Fibroblast of skin of left biceps (primary cell): ENCODE data around the gene OSTM1.

Experiments
- DNase-seq, 2 experiments: peaks; one replicate each; pipeline ENCODE4 v3.0.0-alpha.2; 2013; ENCODE audit warnings: low read depth in 2 of 2

Gene OSTM1

GRCh38 chr6:108074359-108075144 is at the start of gene OSTM1:
OSTM1 (minus strand) TSS chr6:108074741; CDS start chr6:108074651, 90 bp downstream.
- DNase-seq = peak; percentile 57 to 70

GRCh38 chr6:108123946-108124345 is 49.4 kb upstream of the OSTM1 start:
- DNase-seq = no peak

GRCh38 chr6:108123481-108123929 is 49.0 kb upstream of the OSTM1 start:
- DNase-seq = no peak

- DNase-seq = no peak
These were observed 47.1 kb upstream of the OSTM1 start for GRCh38 chr6:108121612-108122011.

- no peak for DNase-seq
These were observed 45.8 kb upstream of the OSTM1 start for GRCh38 chr6:108120311-108120710.

GRCh38 chr6:108119769-108120141 is 45.2 kb upstream of the OSTM1 start:
- no peak for DNase-seq

GRCh38 chr6:108118810-108119768 is 44.5 kb upstream of the OSTM1 start:
- no peak for DNase-seq

- no peak for DNase-seq
These were observed 43.8 kb upstream of the OSTM1 start for GRCh38 chr6:108118359-108118724.

GRCh38 chr6:108117427-108118358 is 43.2 kb upstream of the OSTM1 start:
- no peak for DNase-seq

- no peak for DNase-seq
These were observed 42.2 kb upstream of the OSTM1 start for GRCh38 chr6:108116546-108117426.

- no peak for DNase-seq
These were observed 41.1 kb upstream of the OSTM1 start for GRCh38 chr6:108115598-108116058.

GRCh38 chr6:108114841-108115597 is 40.5 kb upstream of the OSTM1 start:
- no peak for DNase-seq

GRCh38 chr6:108113557-108114519 is 39.3 kb upstream of the OSTM1 start:
- peak in 1 of 2 experiments; percentile 15 for DNase-seq

- no peak for DNase-seq
These were observed 33.8 kb upstream of the OSTM1 start for GRCh38 chr6:108108374-108108773.

- no peak for DNase-seq
These were observed 32.6 kb upstream of the OSTM1 start for GRCh38 chr6:108107102-108107501.

GRCh38 chr6:108106694-108107093 is 32.2 kb upstream of the OSTM1 start:
- no peak for DNase-seq

- no peak for DNase-seq
These were observed 31.7 kb upstream of the OSTM1 start for GRCh38 chr6:108106261-108106660.

GRCh38 chr6:108105571-108105970 is 31.0 kb upstream of the OSTM1 start:
- no peak for DNase-seq
